Ectodermal cell (in vitro differentiated cells): Measurements from ENCODE around the gene CLDN9.

Experiments
- H3K27ac ChIP-seq: 2 replicates; pipeline ENCODE4 v1.7.0; 2013; ENCODE audit warnings: mild to moderate bottlenecking, low read depth, low read length; ENCODE audit not compliant: insufficient read depth, poor library complexity, severe bottlenecking
- H3K27me3 ChIP-seq: 2 replicates; pipeline ENCODE4 v1.7.0; 2013; ENCODE audit warnings: mild to moderate bottlenecking, low read length; ENCODE audit not compliant: insufficient read depth, control insufficient read depth, poor library complexity, severe bottlenecking
- H3K36me3 ChIP-seq: one replicate; pipeline ENCODE4 v1.7.0; 2013; ENCODE audit warnings: low read length; ENCODE audit not compliant: control insufficient read depth, insufficient read depth
- H3K4me1 ChIP-seq: one replicate; pipeline ENCODE4 v1.7.0; 2013; ENCODE audit warnings: low read length; ENCODE audit not compliant: control insufficient read depth, insufficient read depth
- H3K4me3 ChIP-seq: 2 replicates; pipeline ENCODE4 v1.7.0; 2013; ENCODE audit warnings: low read depth, low read length, control low read depth; ENCODE audit not compliant: insufficient read depth
- H3K9me3 ChIP-seq: 2 replicates; pipeline ENCODE4 v1.7.0; 2013; ENCODE audit warnings: mild to moderate bottlenecking, low read length, moderate library complexity; ENCODE audit not compliant: control insufficient read depth
- WGBS, 2 experiments: methylation state at CpG; one replicate each; pipeline ENCODE4 v1.1.7; 2013; ENCODE audit warnings: missing lambda C conversion rate in 2 of 2; 5-methylcytosine and 5-hydroxymethylcytosine counted together

Gene CLDN9

DNA sequence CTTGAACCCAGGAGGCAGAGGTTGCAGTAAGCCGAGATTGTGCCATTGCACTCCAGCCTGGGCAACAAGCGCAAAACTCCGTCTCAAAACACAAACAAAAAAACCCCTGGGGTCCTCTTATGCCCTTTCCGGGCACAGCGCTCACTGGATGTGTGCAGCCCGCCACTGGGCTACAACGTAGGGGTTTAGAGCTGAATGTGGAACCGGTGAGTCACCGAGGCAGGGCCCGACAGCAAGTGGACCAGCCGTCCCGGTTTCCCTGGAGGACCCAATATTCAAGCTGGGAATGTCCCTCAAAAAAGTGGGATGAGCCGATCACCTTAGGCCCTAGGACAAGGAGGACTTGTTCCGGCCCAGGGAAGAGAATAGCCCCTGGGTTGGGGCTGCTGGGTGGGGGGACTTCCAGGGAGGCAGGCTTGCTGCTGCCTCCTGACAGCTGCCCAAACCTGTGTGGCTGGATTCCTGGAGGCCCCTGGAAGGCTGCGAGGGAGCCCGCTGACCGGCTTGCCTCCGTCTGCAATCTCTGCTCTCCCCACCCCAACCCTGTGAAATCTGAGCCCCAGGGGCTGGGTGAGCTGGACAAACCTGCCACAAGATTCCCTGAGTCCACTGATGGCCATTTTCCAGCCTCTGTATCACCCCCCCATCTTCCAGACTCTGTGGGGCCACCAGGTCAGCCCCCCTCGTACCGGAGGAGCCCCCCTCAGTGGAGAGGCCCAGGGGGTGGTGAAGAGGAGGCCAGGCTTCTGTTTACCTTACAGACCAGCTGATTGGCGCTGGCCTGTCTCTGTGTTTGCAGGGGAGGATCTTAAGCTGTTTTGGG lies 2.9 kb upstream of the CLDN9 start:
- WGBS, 2 experiments = 22 to 24% methylated on average over 21 of the region's 21 CpGs
- Histone ChIP-seq H3K9me3 (no peaks in the 10 kb centered on the region), H3K27me3 (peaks cover 70% of the 10 kb centered on the region), H3K36me3 (no peaks in the 10 kb centered on the region), H3K4me3 (peak overlapping the region; percentile 6), H3K4me1 (peaks cover 35% of the 10 kb centered on the region), H3K27ac (no peak overlapping the region)

DNA sequence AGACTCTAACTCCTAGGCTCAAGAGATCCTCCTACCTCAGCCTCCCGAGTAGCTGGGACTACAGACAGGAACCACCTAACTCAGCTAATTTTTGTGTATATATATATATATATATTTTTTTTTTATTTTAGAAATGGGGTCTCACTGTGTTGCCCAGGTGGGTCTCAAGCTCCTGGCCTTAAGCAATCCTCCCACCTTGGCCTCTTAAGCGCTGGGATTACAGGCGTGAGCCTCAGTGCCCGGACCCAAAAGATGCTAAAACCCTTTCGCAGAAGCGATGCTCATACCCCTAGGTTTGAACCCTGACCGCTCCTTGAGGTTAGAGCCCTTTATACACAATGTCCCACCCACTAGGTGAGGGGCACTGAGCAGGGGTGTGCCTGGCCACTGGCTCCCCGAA lies 2.2 kb upstream of the CLDN9 start:
- no peaks in the 10 kb centered on the region for H3K9me3 ChIP-seq
- no peak overlapping the region for H3K27ac ChIP-seq
- H3K4me3 ChIP-seq = no peak overlapping the region
- WGBS, 2 experiments = 94 to 96% methylated on average over 7 of the region's 8 CpGs
- H3K4me1 ChIP-seq = peaks cover 35% of the 10 kb centered on the region
- H3K27me3 ChIP-seq = peaks cover 63% of the 10 kb centered on the region
- H3K36me3 ChIP-seq = no peaks in the 10 kb centered on the region

DNA sequence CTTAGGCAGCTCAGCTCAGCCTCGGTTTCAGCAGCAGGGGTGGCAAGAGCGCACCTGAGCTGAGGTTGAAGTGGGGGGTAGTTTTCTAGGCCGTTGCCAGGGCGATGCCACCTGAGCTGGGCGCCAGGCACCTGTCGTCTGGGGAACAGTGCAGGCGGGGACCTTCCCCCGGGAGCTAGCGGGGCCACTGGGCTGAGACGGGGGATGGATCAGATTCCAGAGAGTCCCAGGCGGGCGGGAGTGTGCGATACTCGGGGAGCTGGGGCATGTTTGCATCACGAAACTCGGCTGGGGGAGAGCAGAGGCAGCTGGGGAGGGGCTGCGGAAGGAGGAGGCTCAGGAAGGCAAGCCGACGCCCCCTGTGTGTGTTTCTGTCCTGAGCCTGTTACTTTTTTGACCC lies 477 bp upstream of the CLDN9 start:
- 17% methylated on average over 19 of the region's 19 CpGs for WGBS, 2 experiments
- no peaks in the 10 kb centered on the region for H3K36me3 ChIP-seq
- peaks cover 48% of the 10 kb centered on the region for H3K27me3 ChIP-seq
- peak overlapping the region; percentile 2 for H3K4me3 ChIP-seq
- H3K9me3 ChIP-seq = no peaks in the 10 kb centered on the region
- no peak overlapping the region for H3K27ac ChIP-seq
- H3K4me1 ChIP-seq = peaks cover 35% of the 10 kb centered on the region

DNA sequence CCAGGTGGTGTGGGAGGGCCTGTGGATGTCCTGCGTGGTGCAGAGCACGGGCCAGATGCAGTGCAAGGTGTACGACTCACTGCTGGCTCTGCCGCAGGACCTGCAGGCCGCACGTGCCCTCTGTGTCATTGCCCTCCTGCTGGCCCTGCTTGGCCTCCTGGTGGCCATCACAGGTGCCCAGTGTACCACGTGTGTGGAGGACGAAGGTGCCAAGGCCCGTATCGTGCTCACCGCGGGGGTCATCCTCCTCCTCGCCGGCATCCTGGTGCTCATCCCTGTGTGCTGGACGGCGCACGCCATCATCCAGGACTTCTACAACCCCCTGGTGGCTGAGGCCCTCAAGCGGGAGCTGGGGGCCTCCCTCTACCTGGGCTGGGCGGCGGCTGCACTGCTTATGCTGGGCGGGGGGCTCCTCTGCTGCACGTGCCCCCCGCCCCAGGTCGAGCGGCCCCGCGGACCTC lies 798 bp downstream of the CLDN9 start:
- no peaks in the 10 kb centered on the region for H3K9me3 ChIP-seq
- H3K4me1 ChIP-seq = peaks cover 25% of the 10 kb centered on the region
- no peak overlapping the region for H3K27ac ChIP-seq
- H3K27me3 ChIP-seq = peaks cover 38% of the 10 kb centered on the region
- no peak overlapping the region for H3K4me3 ChIP-seq
- WGBS, 2 experiments = 74 to 76% methylated on average over 27 of the region's 27 CpGs
- H3K36me3 ChIP-seq = no peaks in the 10 kb centered on the region

DNA sequence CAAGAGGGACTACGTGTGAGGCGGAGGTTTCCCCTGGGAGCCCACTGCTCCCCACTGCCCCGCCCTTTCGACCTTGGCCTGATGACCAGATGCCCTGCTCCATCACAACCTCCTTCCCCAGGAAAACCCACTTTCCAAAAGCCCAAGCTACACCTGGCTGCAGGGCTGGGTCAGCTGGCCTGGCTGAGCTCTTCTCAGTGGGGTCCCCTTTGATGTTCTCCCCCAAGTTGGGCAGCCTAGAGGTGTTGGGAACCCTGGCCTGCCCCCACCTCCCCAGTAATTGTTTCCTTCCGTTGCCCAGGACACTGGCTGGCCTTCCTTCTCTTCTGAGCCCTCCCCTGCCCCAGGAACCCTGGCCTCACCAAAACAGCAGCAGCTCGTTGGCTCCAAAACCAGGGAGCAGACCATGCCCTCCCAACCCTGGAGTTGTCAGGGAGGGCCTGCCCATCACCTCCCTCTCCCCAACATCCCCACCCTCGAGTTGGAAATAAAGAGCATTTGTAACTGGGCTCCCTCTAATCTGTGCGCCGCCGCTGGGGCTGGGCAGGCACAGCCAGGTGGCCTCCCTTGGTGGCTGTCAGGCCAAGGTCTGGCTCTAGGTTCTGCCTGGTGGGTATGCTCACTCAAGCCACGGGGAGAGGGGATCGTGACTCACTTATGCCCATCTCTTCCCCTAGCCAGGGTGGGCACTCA lies 1.4 kb downstream of the CLDN9 start:
- H3K36me3 ChIP-seq = no peaks in the 10 kb centered on the region
- WGBS, 2 experiments = 79 to 81% methylated on average over 12 of the region's 12 CpGs
- H3K4me1 ChIP-seq = peaks cover 22% of the 10 kb centered on the region
- H3K27me3 ChIP-seq = peaks cover 33% of the 10 kb centered on the region
- no peak overlapping the region for H3K4me3 ChIP-seq
- H3K27ac ChIP-seq = no peak overlapping the region
- H3K9me3 ChIP-seq = no peaks in the 10 kb centered on the region

DNA sequence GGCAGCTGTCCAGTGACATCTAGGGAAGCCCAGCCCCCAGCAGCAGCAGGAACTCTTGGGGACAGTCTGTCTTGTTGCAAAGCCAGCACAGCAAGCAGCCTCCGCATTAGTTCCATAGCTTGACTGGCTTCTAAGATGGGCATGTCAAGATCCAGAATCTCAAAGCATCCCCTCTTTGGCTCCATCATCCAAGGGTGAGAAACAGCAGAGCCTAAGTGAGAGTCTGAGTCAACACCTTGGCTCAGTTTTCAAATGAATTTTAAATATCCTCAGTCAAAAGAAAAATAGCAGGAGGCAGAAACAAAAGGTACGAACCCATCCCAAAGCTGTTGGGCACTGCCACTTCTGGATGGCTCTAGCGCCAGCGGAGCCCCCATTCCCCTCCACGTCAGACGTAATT lies 2.2 kb downstream of the CLDN9 start:
- Histone ChIP-seq H3K9me3 (no peaks in the 10 kb centered on the region), H3K36me3 (no peaks in the 10 kb centered on the region), H3K27ac (no peak overlapping the region), H3K4me1 (peaks cover 17% of the 10 kb centered on the region), H3K27me3 (peaks cover 33% of the 10 kb centered on the region), H3K4me3 (no peak overlapping the region)
- 92 to 93% methylated on average over 6 of the region's 6 CpGs for WGBS, 2 experiments

DNA sequence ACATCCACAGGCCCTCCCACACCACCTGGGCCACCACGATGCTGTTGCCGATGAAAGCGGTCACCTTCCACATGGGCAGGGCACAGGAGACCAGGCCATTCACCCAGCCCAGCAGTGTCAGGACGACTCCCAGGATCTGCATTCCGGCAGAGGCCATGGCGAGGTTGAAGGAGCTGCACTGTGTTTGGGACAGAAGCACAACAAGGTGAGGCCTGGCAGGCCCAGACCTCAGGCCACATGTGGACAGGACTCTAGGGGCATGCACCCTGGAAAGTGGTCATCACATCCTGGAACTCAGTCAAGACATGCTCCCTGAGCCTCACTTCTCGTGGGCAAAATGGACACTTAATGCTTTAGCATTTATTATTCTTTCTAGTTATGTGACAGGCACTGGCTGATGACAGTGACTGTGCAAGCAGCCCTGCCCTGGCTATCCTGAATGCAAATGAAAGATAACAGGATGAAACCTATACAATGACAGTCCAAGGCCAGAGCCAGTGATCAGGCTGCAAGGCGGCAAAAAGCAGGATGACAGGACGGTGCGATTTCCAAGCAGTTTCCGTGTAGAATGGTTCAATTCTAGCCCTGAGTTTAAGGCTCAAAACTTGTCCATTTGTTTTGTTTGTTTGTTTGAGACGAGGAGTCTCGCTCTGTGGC lies 3.3 kb downstream of the CLDN9 start:
- no peak overlapping the region for H3K27ac ChIP-seq
- H3K4me3 ChIP-seq = no peak overlapping the region
- peaks cover 14% of the 10 kb centered on the region for H3K4me1 ChIP-seq
- 84% methylated on average over 13 of the region's 13 CpGs for WGBS, 2 experiments
- no peaks in the 10 kb centered on the region for H3K36me3 ChIP-seq
- H3K9me3 ChIP-seq = no peaks in the 10 kb centered on the region
- H3K27me3 ChIP-seq = peaks cover 33% of the 10 kb centered on the region

DNA sequence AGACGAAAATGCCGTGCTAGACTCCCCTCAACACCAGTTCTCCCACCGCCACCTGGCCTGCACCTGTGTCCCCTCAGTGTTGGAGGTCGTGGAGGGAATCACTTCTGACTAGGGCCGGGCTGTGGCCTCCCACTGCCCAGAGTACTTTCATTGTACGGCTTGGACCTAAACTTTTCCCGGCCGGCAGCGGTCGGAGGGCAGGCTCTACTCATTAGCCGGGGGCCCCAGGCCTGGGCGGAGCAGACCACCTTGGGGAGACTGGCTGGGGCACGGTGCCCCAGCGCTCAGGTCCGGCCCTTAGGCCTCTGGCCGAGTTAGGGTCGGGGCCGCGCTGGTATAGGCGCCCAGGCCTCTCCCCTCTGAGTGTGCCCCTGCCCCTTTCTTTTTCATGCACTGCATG lies 4.6 kb downstream of the CLDN9 start:
- WGBS, 2 experiments = 1% methylated on average over 20 of the region's 20 CpGs
- Histone ChIP-seq H3K4me1 (peaks cover 25% of the 10 kb centered on the region), H3K9me3 (no peaks in the 10 kb centered on the region), H3K4me3 (peak overlapping the region; percentile 58), H3K27me3 (peaks cover 22% of the 10 kb centered on the region), H3K36me3 (no peaks in the 10 kb centered on the region), H3K27ac (peak overlapping the region; percentile 61)

DNA sequence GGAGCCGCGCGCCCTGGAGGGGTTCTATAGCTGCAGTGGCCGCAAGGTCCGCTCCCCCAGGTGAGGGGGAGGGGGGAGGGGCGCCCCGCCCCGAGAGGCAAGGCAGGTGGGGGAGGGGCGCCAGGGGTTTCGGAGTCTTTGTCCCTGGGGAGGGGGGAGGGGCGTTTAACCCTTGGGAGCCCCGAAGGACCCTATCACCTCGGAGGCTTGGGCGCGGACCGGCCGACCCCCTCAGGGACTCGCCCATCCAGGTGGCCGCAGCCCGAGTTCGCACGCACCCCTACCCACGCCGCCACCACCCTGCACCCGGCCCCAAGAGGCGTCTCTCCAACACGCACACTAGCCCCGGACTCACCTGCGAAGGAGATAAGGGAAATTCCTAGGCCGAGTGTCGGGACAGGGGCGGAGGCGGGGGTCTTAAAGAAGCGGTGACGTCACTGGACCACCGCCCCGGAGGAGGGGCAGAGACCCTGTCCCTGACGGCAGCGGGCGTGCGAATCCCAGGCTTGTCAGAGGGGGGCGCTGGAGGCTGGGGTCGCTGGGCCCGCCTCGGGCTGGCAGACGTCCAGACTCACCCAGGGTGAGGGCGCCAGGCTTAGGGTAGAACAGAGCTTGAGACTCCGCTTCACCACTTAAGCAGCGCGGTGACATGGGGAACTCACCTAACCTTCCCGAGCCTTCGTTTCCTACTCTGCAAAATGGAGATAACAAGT lies 5.2 kb downstream of the CLDN9 start, which contains the start of gene CLDN6:
Gene CLDN6 (minus strand): TSS at position 390 of the 713 bp plus-strand sequence. CDS start 2,162 bp downstream, outside the sequence.
- no peaks in the 10 kb centered on the region for H3K36me3 ChIP-seq
- H3K4me3 ChIP-seq = peak within 1 kb of the TSS; percentile 58
- H3K9me3 ChIP-seq = no peaks in the 10 kb centered on the region
- 1% methylated on average over 52 of the region's 52 CpGs for WGBS, 2 experiments
- peak within 1 kb of the TSS; percentile 61 for H3K27ac ChIP-seq
- H3K4me1 ChIP-seq = peaks cover 31% of the 10 kb centered on the region
- peaks cover 16% of the 10 kb centered on the region for H3K27me3 ChIP-seq
